Stimulated activated CD8-positive, alpha-beta memory T cell treated with anti-CD3 and anti-CD28 coated beads, Interleukin-12 subunit alpha, Interleukin-12 subunit beta, amount 100 ng/mL, for 24 hours (primary cell): ENCODE data around the gene FGF1.

Experiments used
- DNase-seq: peaks from one replicate; pipeline ENCODE4 v3.0.0-alpha.2; 2020; ENCODE audit errors: extremely low read depth

FGF1 gene

DNA sequence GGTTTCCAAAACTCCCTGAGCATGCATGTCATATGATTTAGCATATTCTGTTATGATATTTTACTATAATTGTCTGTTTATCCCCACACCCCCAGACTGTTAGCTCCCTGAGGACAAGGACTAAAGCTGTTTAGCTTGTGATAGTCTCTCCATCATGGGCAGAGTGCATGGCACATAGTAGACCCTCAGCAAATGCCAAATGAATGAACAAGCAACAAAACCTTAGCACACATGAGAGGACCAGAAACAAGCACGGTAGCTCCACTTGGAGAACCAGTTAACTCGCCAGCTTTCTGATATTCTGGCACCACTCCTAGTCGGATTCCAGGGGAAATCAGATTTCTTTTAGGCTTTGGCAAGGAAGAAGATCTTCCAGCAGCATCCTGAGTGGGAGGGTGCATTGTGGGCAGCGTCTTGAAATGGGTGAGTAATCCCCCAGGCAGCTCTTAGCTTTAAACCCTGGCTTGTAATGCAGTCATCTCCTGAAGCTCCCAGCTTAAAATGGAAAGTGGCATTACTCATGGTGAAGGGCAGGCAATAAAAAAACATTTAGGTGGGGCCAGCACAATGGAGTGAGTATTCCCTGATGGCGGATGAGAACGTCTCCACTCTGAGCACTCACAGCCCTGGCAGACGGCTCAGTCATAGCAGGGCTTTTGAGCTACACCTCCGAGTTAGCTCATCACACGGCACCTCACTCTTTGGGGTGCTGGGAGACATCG, 41.1 kb downstream of the FGF1 start:
- no peak for DNase-seq

- DNase-seq, result no peak
Measured at GRCh38 chr5:142644127-142644526, 41.8 kb downstream of the FGF1 start.

- DNase-seq, result no peak
Measured at GRCh38 chr5:142643634-142644033, 42.3 kb downstream of the FGF1 start.

- DNase-seq, result no peak
Measured at GRCh38 chr5:142642427-142642826, 43.5 kb downstream of the FGF1 start.

DNA sequence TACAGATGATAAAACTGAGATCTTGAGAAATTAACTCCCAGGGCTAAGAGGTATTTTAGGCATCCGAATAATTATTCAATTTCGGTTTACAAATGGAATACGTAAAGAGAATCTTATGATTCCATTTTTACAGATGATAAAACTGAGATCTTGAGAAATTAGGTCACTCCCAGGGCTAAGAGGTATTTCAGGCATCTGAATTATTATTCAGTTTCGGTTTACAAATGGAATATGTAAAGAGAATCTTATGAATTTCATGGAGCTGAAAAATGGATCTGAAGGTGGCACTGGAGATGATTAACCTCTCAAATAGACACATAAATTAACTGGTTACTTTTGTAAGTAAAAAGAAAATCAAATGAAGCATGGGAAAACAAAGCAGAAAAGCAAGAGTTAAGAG, 44.2 kb downstream of the FGF1 start:
- no peak for DNase-seq

- no peak for DNase-seq
Measured at GRCh38 chr5:142640316-142641005, 45.4 kb downstream of the FGF1 start.

DNA sequence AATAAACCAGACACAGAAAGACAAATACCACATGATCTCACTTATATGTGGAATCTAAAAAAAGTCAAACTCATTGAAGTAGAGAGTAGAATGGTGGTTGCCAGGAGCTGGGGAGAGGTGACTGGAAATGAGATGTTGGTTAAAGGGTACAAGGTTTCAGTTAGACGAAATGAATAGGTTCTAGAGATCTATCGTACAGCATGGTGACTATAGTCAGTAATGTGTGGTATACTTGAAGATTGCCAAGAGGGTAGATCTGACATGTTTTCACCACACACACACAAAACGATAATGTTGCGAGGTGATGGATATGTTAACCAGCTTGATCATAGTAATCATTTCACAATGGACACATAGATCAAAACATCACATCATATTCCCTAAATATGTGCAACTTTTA, 46.4 kb downstream of the FGF1 start:
- no peak for DNase-seq

- DNase-seq, result no peak
Measured at GRCh38 chr5:142637871-142638270, 48.0 kb downstream of the FGF1 start.

- DNase-seq, result no peak
Measured at GRCh38 chr5:142636698-142637324, 49.1 kb downstream of the FGF1 start.

GRCh38 chr5:142636093-142636492, 49.8 kb downstream of the FGF1 start:
- DNase-seq, result no peak

DNA sequence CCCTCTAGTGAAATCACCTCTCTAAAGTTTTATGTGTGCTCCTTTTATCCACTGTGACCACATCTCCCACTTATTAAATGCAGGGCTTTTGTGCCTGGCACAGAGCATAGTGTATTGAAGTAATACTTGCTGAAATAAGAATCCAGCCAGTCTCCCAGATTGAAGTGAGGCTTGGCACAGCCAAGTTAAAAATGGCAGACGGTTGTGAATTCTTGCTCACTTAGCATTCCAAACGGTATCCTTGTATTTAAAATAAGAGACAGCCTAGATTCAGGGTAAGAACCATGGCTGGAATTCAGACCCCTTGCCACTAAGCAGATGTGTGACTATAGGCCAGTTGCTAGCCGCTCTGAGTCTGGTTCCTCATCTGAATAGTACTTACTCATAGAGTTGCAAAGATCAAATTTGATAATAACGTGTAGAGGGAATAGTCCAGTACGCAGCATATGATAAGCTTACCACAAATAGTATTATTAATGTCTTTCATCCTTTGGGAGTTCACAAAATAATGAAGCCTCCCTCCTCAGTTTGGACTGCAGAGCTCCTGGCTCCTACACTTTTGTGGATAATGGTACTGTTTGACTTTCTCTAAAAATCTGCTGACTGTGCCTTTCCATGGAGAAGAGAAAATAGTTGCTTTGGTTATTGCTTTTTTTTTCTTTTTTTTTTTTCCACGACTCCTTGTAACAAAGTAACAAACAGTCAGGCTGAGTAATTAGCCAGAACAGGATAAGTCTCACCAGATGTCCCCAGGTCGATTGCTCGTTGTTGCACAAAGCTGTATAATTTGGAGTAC, 51.5 kb downstream of the FGF1 start:
- DNase-seq, result no peak

GRCh38 chr5:142630927-142631539, 54.9 kb downstream of the FGF1 start:
- no peak for DNase-seq

DNA sequence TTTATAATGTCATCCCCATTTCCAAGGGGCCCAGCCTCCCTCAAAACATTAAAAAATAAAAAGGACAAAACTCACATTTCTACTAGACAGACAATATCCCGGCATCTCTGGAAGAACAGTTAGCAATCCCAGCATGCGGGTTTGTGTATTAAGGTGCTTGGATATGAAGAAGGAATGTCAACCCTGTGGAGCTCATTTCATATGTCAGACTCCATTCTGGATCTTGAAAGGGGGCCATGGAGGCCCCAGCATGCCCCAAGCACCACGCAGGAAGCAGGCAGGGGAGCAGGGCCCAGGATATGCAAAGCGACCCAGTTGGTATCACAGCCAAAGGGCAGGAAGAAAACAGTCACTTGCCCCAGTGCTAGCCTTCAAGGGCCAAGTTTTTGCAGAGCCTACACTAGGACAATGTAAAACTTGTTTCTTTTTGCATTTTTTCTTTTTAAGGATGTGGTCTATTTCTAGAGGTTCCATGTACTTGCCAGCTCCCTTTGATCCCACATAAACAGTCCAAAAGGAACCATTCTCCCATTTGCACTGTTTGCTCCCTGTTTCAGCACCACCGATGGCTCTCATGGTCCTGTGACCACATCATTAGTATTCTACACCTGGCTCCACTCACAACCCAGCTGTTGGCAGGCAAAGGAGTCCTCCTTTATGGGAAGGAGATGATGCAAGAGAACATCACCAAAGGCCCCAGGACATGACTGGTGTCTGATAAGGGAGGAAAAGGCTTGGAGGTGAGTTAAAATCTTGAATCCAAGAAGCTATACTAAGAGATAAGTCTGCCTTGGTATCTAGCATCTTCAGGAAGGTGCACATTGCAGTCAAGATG, 58.3 kb downstream of the FGF1 start:
- no peak for DNase-seq

DNA sequence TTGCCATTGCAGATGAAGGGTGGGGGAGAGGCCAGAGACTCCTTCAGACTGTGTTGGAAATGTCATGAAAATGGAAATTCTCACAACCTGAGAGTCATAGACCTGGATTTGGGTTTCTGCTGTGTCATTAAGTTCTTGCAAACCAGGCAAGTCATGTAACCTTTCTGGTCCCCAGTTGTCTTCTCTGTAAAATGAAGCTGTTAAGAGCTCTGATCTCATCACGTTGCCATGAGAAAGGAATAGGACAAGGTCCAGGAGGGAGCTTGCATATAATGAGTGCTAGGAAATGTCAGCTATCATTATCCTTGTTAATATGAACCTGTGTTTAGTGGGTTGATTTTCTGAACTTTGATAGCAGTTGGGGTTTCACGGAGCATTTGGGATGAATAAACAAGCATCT, 59.1 kb downstream of the FGF1 start:
- DNase-seq, result no peak

- no peak for DNase-seq
Measured at GRCh38 chr5:142626099-142626498, 59.8 kb downstream of the FGF1 start.

GRCh38 chr5:142621227-142621626, 64.7 kb downstream of the FGF1 start:
- DNase-seq, result no peak

GRCh38 chr5:142619815-142620214, 66.1 kb downstream of the FGF1 start:
- no peak for DNase-seq

DNA sequence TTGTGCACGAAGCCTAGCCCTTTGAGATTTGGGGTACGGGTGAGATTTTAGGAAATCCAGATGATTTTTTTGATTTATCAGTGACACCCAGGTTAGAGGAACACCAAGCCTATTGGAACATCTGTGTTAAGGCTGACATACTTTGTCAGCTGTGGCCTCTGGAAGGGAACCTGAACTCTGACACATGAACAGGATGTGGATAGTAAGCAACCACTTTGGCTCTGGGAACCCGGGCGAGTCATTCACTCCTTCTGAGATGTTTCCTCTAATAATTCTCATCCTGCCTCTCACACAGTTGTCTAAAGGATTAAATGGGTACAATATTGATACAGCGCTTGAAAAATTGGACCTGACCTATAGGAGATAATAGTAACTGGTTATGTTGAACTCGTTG, 67.8 kb downstream of the FGF1 start:
- no peak for DNase-seq

- DNase-seq, result no peak
Measured at GRCh38 chr5:142617416-142618129, 68.3 kb downstream of the FGF1 start.

DNA sequence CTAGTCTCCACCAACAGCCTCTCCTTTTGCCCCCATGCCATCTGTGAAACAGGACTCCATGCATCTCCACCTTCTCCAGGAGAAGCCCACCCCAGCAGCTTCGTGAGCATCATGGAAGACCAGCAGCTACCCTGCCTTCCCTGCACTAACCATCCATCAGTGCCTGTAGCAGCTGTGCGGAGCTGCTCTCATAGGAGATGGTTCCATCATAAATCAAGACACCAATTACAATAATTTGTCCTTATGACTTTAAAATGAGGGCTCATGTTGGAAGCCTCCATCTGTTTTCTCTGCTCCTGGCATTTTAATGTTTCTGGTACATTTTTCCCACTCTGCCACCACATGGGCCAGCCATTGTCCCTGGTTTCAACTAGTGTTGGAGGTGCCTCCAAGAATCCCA, 69.9 kb downstream of the FGF1 start:
- no peak for DNase-seq
